ENCODE measurements around the gene RETN.

DNA sequence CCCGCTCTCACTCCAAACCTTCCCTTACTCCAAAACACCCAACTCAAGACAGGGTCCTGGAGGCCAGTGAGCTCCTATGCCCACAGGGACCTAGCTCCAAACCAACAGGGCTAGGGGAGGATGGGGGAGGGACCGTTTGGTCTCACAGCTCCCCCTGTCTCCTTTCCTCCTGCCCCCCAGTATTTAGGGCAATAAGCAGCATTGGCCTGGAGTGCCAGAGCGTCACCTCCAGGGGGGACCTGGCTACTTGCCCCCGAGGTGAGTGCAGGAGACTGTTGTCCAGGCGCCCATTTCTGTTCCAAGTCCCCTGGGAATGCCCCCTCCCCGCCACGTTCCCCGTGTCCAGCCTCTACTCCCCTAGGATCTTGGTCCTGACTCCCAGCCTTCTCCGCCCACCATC, 792 bp downstream of the RETN start:
- TF ChIP-seq RAD21 (IDR thresholded peaks at IDR 0.05 in 1 of 2, conservative IDR thresholded peaks at IDR 0.05 in 1 of 2; ENCODE audit: low read depth in 2 of 2, low read length in 2 of 2) (no peak), TEAD4 (IDR thresholded peaks at IDR 0.05; ENCODE audit: low read depth, low read length) (no peak), POLR2A (IDR thresholded peaks at IDR 0.05; ENCODE audit: control extremely low read depth in 1 of 2, low read depth in 2 of 2, low read length in 2 of 2) (no peak), SRF (IDR thresholded peaks at IDR 0.05; ENCODE audit: low read depth, low read length) (no peak), JUN (IDR thresholded peaks at IDR 0.05; ENCODE audit: low read depth, low read length) (no peak), POU5F1 (IDR thresholded peaks at IDR 0.05; ENCODE audit: low read depth, low read length) (no peak), HDAC2 (IDR thresholded peaks at IDR 0.05; ENCODE audit: borderline replicate concordance in 1 of 2, low read depth in 2 of 2, low read length in 2 of 2) (no peak)
- TF ChIP-seq, protein P1, sequence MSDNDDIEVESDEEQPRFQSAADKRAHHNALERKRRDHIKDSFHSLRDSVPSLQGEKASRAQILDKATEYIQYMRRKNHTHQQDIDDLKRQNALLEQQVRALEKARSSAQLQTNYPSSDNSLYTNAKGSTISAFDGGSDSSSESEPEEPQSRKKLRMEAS (IDR thresholded peaks at IDR 0.05) = no peak
- TF ChIP-seq, protein P2, sequence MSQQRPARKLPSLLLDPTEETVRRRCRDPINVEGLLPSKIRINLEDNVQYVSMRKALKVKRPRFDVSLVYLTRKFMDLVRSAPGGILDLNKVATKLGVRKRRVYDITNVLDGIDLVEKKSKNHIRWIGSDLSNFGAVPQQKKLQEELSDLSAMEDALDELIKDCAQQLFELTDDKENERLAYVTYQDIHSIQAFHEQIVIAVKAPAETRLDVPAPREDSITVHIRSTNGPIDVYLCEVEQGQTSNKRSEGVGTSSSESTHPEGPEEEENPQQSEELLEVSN (IDR thresholded peaks at IDR 0.05) = no peak
- TF ChIP-seq, protein P3, sequence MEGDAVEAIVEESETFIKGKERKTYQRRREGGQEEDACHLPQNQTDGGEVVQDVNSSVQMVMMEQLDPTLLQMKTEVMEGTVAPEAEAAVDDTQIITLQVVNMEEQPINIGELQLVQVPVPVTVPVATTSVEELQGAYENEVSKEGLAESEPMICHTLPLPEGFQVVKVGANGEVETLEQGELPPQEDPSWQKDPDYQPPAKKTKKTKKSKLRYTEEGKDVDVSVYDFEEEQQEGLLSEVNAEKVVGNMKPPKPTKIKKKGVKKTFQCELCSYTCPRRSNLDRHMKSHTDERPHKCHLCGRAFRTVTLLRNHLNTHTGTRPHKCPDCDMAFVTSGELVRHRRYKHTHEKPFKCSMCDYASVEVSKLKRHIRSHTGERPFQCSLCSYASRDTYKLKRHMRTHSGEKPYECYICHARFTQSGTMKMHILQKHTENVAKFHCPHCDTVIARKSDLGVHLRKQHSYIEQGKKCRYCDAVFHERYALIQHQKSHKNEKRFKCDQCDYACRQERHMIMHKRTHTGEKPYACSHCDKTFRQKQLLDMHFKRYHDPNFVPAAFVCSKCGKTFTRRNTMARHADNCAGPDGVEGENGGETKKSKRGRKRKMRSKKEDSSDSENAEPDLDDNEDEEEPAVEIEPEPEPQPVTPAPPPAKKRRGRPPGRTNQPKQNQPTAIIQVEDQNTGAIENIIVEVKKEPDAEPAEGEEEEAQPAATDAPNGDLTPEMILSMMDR (IDR thresholded peaks at IDR 0.05; ENCODE audit: control extremely low read depth in 1 of 3, insufficient read depth in 1 of 3, low read depth in 1 of 3, low read length in 3 of 3) = no peak
- TF ChIP-seq, protein P4, sequence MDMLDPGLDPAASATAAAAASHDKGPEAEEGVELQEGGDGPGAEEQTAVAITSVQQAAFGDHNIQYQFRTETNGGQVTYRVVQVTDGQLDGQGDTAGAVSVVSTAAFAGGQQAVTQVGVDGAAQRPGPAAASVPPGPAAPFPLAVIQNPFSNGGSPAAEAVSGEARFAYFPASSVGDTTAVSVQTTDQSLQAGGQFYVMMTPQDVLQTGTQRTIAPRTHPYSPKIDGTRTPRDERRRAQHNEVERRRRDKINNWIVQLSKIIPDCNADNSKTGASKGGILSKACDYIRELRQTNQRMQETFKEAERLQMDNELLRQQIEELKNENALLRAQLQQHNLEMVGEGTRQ (IDR thresholded peaks at IDR 0.05; ENCODE audit: low read length) = no peak

Measured in H1 (cell line).